Mucosa of descending colon (tissue), 3 donors: Measurements from ENCODE around the gene CNOT1. TPM values are rescaled to one million over a fixed set of nuclear protein-coding genes. Genes with fewer than 3 reads are reported as not detected.

Source experiments
- ATAC-seq: fragments of 200-7000 bp; cut with Tn5 transposase; one replicate; pipeline ENCODE4 v1.9.1; 2020; ENCODE audit warnings: mild to moderate bottlenecking, moderate library complexity
- DNase-seq, 3 donors: peaks; one replicate each; pipeline ENCODE4 v3.0.0-alpha.2; 2020
- H3K36me3 ChIP-seq: fragments of 200-600 bp; one replicate; pipeline ENCODE4 v1.8.0; 2021; ENCODE audit warnings: low read depth, mild to moderate bottlenecking
- H3K4me1 ChIP-seq: fragments of 200-600 bp; one replicate; pipeline ENCODE4 v1.8.0; 2021; ENCODE audit warnings: low read depth, mild to moderate bottlenecking
- H3K4me3 ChIP-seq: fragments of 200-600 bp; one replicate; pipeline ENCODE4 v1.8.0; 2021; ENCODE audit warnings: mild to moderate bottlenecking
- H3K9me3 ChIP-seq: fragments of 200-600 bp; one replicate; pipeline ENCODE4 v1.8.0; 2021; ENCODE audit warnings: mild to moderate bottlenecking
- intact Hi-C, 2 donors: fragments of 100-400 bp; cut with DNase I in 1 of 2; cut with micrococcal nuclease in 1 of 2; formaldehyde crosslinking; loops; one replicate each; pipeline versions ENCODE4 v1.11.0 to v1.11.1; 2022; cut with DNase I, micrococcal nuclease
- total RNA-seq, 3 donors: library from RNA; stranded (reverse); fragmentation: NEBNext Ultra II Directional in 2 of 3; extraction: Animal tissue kit (Norgen Biotek cat#: 25700) in 2 of 3; gene quantifications; one replicate each; pipeline versions ENCODE4 v1.2.1 to v1.2.4, GENCODE V29; 2021 to 2023
- TF ChIP-seq, protein P1 (sequence below): fragments of 200-600 bp; IDR thresholded peaks from one replicate; pipeline ENCODE4 v1.8.0; 2022; ENCODE audit warnings: antibody characterized with exemption, mild to moderate bottlenecking
- donor health status: DM: no; HTN: no; CAD: no; lungs with moderate emphysema.
- donor health status: DM: no; HTN: no; CAD: no.
- donor health status: DM: no; HTN: yes; CAD: no.

The CNOT1 gene
- total RNA-seq, 3 donors from 2014 or later = 194 to 239 (median 230) TPM

DNA sequence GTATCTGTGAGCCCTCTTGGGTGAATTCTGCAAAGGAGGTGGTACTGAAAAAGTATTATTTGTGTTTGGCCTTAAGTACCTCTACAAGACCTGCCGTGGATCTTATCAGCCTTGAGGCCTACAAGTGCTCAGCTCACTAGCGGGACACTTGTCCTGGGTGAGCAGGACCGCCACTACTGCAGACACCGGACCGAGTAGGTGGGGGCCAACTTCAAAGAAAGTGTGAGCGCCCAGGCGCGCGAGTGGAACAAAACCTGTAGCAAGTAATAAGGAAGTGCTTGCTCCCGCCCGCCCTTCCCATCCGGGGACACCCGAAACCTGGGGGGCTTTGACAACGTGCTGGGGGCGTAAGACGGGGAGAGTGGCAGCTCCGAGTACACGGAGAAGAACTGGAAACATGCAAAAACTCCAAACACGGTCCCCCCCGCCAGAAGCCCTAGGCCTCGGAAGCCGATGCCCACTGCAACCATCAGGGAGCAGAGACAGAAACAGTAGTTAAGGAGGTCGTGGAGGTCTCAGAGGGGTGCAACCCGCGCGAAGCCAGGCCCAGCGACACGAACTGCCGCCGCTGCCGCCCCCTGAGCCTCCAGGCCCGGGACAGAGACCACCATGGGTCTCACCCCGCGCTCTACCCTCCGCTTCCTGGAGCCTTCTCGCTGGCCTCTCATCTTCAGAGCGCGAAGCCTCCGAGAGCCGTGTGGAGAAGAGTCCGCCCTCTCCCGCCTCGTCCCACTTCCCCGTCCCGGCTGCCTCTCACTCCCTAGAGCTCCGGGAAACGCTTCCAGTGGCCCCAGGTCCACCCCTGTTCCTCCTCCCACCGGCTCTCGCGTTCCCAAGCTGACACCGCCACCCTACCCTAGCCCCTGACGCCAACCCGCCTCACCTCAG lies 537 bp downstream of the CNOT1 start:
- DNase-seq = peak; percentile 83 to 90 (median 83)
- Histone ChIP-seq H3K4me3 (peak overlapping the region; percentile 93), H3K36me3 (peaks cover 2% of the 10 kb centered on the region), H3K9me3 (no peaks in the 10 kb centered on the region), H3K4me1 (peaks cover 18% of the 10 kb centered on the region)
- intact Hi-C loops = no loop called here
- peak; percentile 45 for ATAC-seq
- TF ChIP-seq, protein P1, sequence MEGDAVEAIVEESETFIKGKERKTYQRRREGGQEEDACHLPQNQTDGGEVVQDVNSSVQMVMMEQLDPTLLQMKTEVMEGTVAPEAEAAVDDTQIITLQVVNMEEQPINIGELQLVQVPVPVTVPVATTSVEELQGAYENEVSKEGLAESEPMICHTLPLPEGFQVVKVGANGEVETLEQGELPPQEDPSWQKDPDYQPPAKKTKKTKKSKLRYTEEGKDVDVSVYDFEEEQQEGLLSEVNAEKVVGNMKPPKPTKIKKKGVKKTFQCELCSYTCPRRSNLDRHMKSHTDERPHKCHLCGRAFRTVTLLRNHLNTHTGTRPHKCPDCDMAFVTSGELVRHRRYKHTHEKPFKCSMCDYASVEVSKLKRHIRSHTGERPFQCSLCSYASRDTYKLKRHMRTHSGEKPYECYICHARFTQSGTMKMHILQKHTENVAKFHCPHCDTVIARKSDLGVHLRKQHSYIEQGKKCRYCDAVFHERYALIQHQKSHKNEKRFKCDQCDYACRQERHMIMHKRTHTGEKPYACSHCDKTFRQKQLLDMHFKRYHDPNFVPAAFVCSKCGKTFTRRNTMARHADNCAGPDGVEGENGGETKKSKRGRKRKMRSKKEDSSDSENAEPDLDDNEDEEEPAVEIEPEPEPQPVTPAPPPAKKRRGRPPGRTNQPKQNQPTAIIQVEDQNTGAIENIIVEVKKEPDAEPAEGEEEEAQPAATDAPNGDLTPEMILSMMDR = no peak

GRCh38 chr16:58624209-58624608 lies 5.4 kb downstream of the CNOT1 start:
- ATAC-seq = no peak
- H3K4me3 ChIP-seq = no peak overlapping the region
- H3K9me3 ChIP-seq = no peaks in the 10 kb centered on the region
- DNase-seq = no peak
- intact Hi-C loops = no loop called here
- TF ChIP-seq, protein P1 = no peak
- H3K4me1 ChIP-seq = peaks cover 14% of the 10 kb centered on the region
- no peaks in the 10 kb centered on the region for H3K36me3 ChIP-seq

- ATAC-seq (no peak), DNase-seq (no peak)
- no peaks in the 10 kb centered on the region for H3K36me3 ChIP-seq
- intact Hi-C loops = no loop called here
- TF ChIP-seq, protein P1 = no peak
- H3K4me1 ChIP-seq = no peaks in the 10 kb centered on the region
- H3K4me3 ChIP-seq = no peak overlapping the region
- no peaks in the 10 kb centered on the region for H3K9me3 ChIP-seq
Measured at GRCh38 chr16:58620396-58620795, 9.2 kb downstream of the CNOT1 start.

DNA sequence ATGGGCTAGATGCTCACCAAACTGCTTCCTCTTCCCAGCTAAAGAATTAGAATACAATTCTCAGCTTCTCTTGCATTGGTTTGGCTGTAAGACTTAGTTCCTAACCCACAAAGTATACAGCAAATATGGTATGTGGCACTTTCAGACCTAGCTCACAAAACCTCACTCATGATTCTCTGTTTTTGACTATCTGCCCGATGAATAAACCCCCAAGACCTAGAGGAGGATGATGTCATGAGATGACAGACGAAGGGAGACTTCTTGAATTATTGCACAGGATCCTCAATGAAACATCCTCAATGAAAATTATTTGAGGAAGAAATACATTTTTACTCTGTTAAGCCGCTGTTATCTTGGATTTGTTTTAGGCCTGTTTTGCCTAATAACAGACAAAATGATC lies 14.3 kb downstream of the CNOT1 start:
- intact Hi-C loops = no loop called here
- no peaks in the 10 kb centered on the region for H3K9me3 ChIP-seq
- peaks cover 5% of the 10 kb centered on the region for H3K4me1 ChIP-seq
- DNase-seq = no peak
- TF ChIP-seq, protein P1 = no peak
- H3K36me3 ChIP-seq = no peaks in the 10 kb centered on the region
- ATAC-seq = no peak
- H3K4me3 ChIP-seq = no peak overlapping the region

GRCh38 chr16:58614860-58615259 lies 14.8 kb downstream of the CNOT1 start:
- intact Hi-C loops = no loop called here
- TF ChIP-seq, protein P1 = no peak
- no peaks in the 10 kb centered on the region for H3K36me3 ChIP-seq
- H3K4me1 ChIP-seq = peaks cover 5% of the 10 kb centered on the region
- ATAC-seq (no peak), DNase-seq (no peak)
- H3K4me3 ChIP-seq = no peak overlapping the region
- H3K9me3 ChIP-seq = no peaks in the 10 kb centered on the region
